HUES64 (cell line): ENCODE measurements around the gene PABPC5. TPM values are rescaled to one million over a fixed set of nuclear protein-coding genes. Genes with fewer than 3 reads are reported as not detected.

Experiments
- H3K27ac ChIP-seq: 2 replicates; pipeline ENCODE4 v1.7.0; 2013; ENCODE audit warnings: low read depth, low read length, inconsistent platforms
- H3K27me3 ChIP-seq: 2 replicates; pipeline ENCODE4 v1.6.1; 2013; ENCODE audit warnings: mild to moderate bottlenecking, low read length; ENCODE audit not compliant: insufficient read depth
- H3K36me3 ChIP-seq: 2 replicates; pipeline ENCODE4 v1.6.1; 2013; ENCODE audit warnings: mild to moderate bottlenecking, low read length; ENCODE audit not compliant: insufficient read depth
- H3K4me1 ChIP-seq: 2 replicates; pipeline ENCODE4 v1.6.1; 2013; ENCODE audit warnings: mild to moderate bottlenecking, low read length, moderate library complexity; ENCODE audit not compliant: insufficient read depth
- H3K4me3 ChIP-seq: 2 replicates; pipeline ENCODE4 v1.5.1; 2013; ENCODE audit warnings: mild to moderate bottlenecking, low read length, moderate library complexity
- H3K9ac ChIP-seq: 2 replicates; pipeline ENCODE4 v1.6.1; 2013; ENCODE audit warnings: mild to moderate bottlenecking, low read depth, low read length
- H3K9me3 ChIP-seq: 2 replicates; pipeline ENCODE4 v1.6.1; 2013; ENCODE audit warnings: low read depth, low read length; ENCODE audit not compliant: insufficient read depth
- WGBS: fragments of 150-250, 120-280 bp; methylation state at CpG from one replicate; pipeline ENCODE4 v1.1.7; 2013; ENCODE audit warnings: missing lambda C conversion rate; 5-methylcytosine and 5-hydroxymethylcytosine counted together
- polyA plus RNA-seq, 2 experiments: library from polyadenylated mRNA; stranded (reverse); fragments of 50-300 nt; gene quantifications; one replicate each; pipeline ENCODE4 v1.2.3, GENCODE V29; 2013

PABPC5 gene
- 1.3 TPM for polyA plus RNA-seq (2013, experiment 1 of 2)
- polyA plus RNA-seq (2013, experiment 2 of 2), result 1.8 TPM

GRCh38 chrX:91434351-91435168 is at the start of gene PABPC5:
PABPC5 (plus strand) TSS chrX:91434839; CDS start chrX:91435578, 739 bp downstream.
- Histone ChIP-seq H3K36me3 (no peaks in the 10 kb centered on the region), H3K4me3 (peak within 1 kb of the TSS; percentile 67), H3K9ac (peak within 1 kb of the TSS; percentile 49), H3K4me1 (no peaks in the 10 kb centered on the region), H3K27me3 (peaks cover 4% of the 10 kb centered on the region; the same call in 1 of the 2 replicates), H3K9me3 (no peaks in the 10 kb centered on the region), H3K27ac (no peak within 1 kb of the TSS)
- WGBS, result under 1% methylated on average over 46 of the region's 48 CpGs

- no peak overlapping the region for H3K4me3 ChIP-seq
- H3K36me3 ChIP-seq, result no peaks in the 10 kb centered on the region
- H3K27me3 ChIP-seq, result no peaks in the 10 kb centered on the region
- H3K4me1 ChIP-seq, result no peaks in the 10 kb centered on the region
- no CpG with 5 or more reads among the region's 2 CpGs for WGBS
- no peaks in the 10 kb centered on the region for H3K9me3 ChIP-seq
- no peak overlapping the region for H3K27ac ChIP-seq
- H3K9ac ChIP-seq, result no peak overlapping the region
Measured at GRCh38 chrX:91389026-91389425, 45.6 kb upstream of the PABPC5 start.

GRCh38 chrX:91414713-91415112 is 19.9 kb upstream of the PABPC5 start:
- no peaks in the 10 kb centered on the region for H3K4me1 ChIP-seq
- H3K36me3 ChIP-seq, result no peaks in the 10 kb centered on the region
- no peak overlapping the region for H3K4me3 ChIP-seq
- H3K27me3 ChIP-seq, result no peaks in the 10 kb centered on the region
- no peak overlapping the region for H3K27ac ChIP-seq
- no peaks in the 10 kb centered on the region for H3K9me3 ChIP-seq
- H3K9ac ChIP-seq, result no peak overlapping the region
- WGBS, result 17% methylated on average over 5 of the region's 6 CpGs

GRCh38 chrX:91435395-91435794 is 756 bp downstream of the PABPC5 start:
- peaks cover 4% of the 10 kb centered on the region; the same call in 1 of the 2 replicates for H3K27me3 ChIP-seq
- no peaks in the 10 kb centered on the region for H3K4me1 ChIP-seq
- H3K36me3 ChIP-seq, result no peaks in the 10 kb centered on the region
- 78% methylated on average over 14 of the region's 14 CpGs for WGBS
- H3K9ac ChIP-seq, result 0 out of 2 replicates have a peak overlapping the region, but pooled peaks have one; percentile 49
- H3K4me3 ChIP-seq, result peak overlapping the region; percentile 67
- no peak overlapping the region for H3K27ac ChIP-seq
- H3K9me3 ChIP-seq, result no peaks in the 10 kb centered on the region
